SK-N-SH (cell line): ENCODE measurements around the gene TMIGD3. TPM values are rescaled to one million over a fixed set of nuclear protein-coding genes. Genes with fewer than 3 reads are reported as not detected.

Experiments used
- CTCF ChIA-PET: fragments of 300-600, 350-600 bp; formaldehyde crosslinking; extraction: SDS; loops from one replicate; lab custom pipeline; 2021; lab: Yijun Ruan, JAX
- POLR2A ChIA-PET: fragments of 350-600 bp; sonication (Branson Sonifier 250); formaldehyde crosslinking; extraction: SDS; loops from one replicate; lab custom pipeline; 2020; ENCODE audit warnings: antibody characterized with exemption, inconsistent platforms; lab: Yijun Ruan, JAX
- DNase-seq: peaks from one replicate; pipeline ENCODE4 v3.0.0; 2012
- H2AFZ ChIP-seq: fragments of 200-600 bp; sonication (generic); 2 replicates; pipeline ENCODE4 v1.8.1; 2016; ENCODE audit warnings: antibody characterized with exemption, mild to moderate bottlenecking, low read depth
- H3F3A ChIP-seq: fragments of 200-600 bp; sonication (generic); replicated peaks from 2 replicates; pipeline ENCODE3; 2016; ENCODE audit warnings: antibody characterized with exemption, mild to moderate bottlenecking; ENCODE audit not compliant: insufficient read depth
- H3K27ac ChIP-seq, 2 experiments: fragments of 200-500 bp in 1 of 2; fragments of 200-600 bp in 1 of 2; sonication (Bioruptor generic) in 1 of 2; sonication (generic), shearing (Covaris generic) in 1 of 2; 2 replicates each; pipeline versions ENCODE4 v1.5.1 to v1.6.1; 2014 to 2016; ENCODE audit warnings: low read depth in 2 of 2, inconsistent platforms in 1 of 2, low read length in 1 of 2, mild to moderate bottlenecking in 1 of 2, mixed read lengths in 1 of 2
- H3K27me3 ChIP-seq: fragments of 200-600 bp; sonication (generic), shearing (Covaris generic); 2 replicates; pipeline ENCODE4 v1.6.1; 2016; ENCODE audit warnings: mixed run types; ENCODE audit not compliant: insufficient read depth
- H3K36me3 ChIP-seq, 2 experiments: fragments of 200-500 bp in 1 of 2; fragments of 200-600 bp in 1 of 2; sonication (Bioruptor generic) in 1 of 2; sonication (generic) in 1 of 2; replicated peaks in 1 of 2; 2 replicates each; pipeline versions ENCODE3 to v1.5.1; 2014 to 2016; ENCODE audit warnings: low read length in 1 of 2, mild to moderate bottlenecking in 1 of 2; ENCODE audit not compliant: insufficient read depth in 2 of 2, control insufficient read depth in 1 of 2
- H3K4me1 ChIP-seq, 2 experiments: fragments of 200-500 bp in 1 of 2; fragments of 200-600 bp in 1 of 2; sonication (Bioruptor generic) in 1 of 2; sonication (generic), shearing (Covaris generic) in 1 of 2; 2 replicates each; pipeline versions ENCODE4 v1.5.1 to v1.6.1; 2014 to 2016; ENCODE audit warnings: low read depth in 1 of 2, low read length in 1 of 2, mixed run types in 1 of 2; ENCODE audit not compliant: insufficient read depth in 2 of 2, control insufficient read depth in 1 of 2
- H3K4me2 ChIP-seq: fragments of 200-600 bp; sonication (generic), shearing (Covaris generic); 2 replicates; pipeline ENCODE4 v1.6.1; 2017; ENCODE audit warnings: mixed run types
- H3K4me3 ChIP-seq, 2 experiments: fragments of 200-500 bp in 1 of 2; fragments of 200-600 bp in 1 of 2; sonication (Bioruptor generic) in 1 of 2; sonication (generic), shearing (Covaris generic) in 1 of 2; 2 replicates each; pipeline versions ENCODE4 v1.5.1 to v1.8.1; 2014 to 2016; ENCODE audit warnings: low read depth in 2 of 2, inconsistent platforms in 1 of 2, low read length in 1 of 2, mild to moderate bottlenecking in 1 of 2, mixed read lengths in 1 of 2, moderate library complexity in 1 of 2
- H3K79me2 ChIP-seq: fragments of 200-600 bp; sonication (generic); 2 replicates; pipeline ENCODE4 v1.8.1; 2017; ENCODE audit warnings: mild to moderate bottlenecking; ENCODE audit not compliant: insufficient read depth
- H3K9ac ChIP-seq: fragments of 200-600 bp; sonication (generic); 2 replicates; pipeline ENCODE4 v1.6.1; 2017; ENCODE audit warnings: mixed run types
- H3K9me2 ChIP-seq: fragments of 200-600 bp; sonication (generic); 2 replicates; pipeline ENCODE4 v1.6.1; 2017; ENCODE audit warnings: mixed run types
- H3K9me3 ChIP-seq: fragments of 200-600 bp; sonication (generic); 2 replicates; pipeline ENCODE4 v1.6.1; 2017; ENCODE audit warnings: mixed run types, mild to moderate bottlenecking, moderate library complexity
- H4K20me1 ChIP-seq: fragments of 200-600 bp; sonication (generic); 2 replicates; pipeline ENCODE4 v1.6.1; 2017; ENCODE audit warnings: mild to moderate bottlenecking, mixed run types; ENCODE audit not compliant: insufficient read depth
- EP300 ChIP-seq, 2 experiments: IDR thresholded peaks; 2 replicates each; pipeline versions ENCODE4 v1.4.0 to v1.6.1; 2012; ENCODE audit warnings: borderline replicate concordance in 1 of 2, low read depth in 1 of 2, low read length in 1 of 2
- FOXJ3 ChIP-seq: sonication (generic); formaldehyde crosslinking; IDR thresholded peaks from 2 replicates; pipeline ENCODE4 v1.5.1; 2020; ENCODE audit warnings: mild to moderate bottlenecking, missing genetic modification reagents
- GATA2 ChIP-seq: sonication (generic); formaldehyde crosslinking; IDR thresholded peaks from 2 replicates; pipeline ENCODE4 v1.5.0; 2020; ENCODE audit warnings: mild to moderate bottlenecking, missing genetic modification reagents
- IRF3 ChIP-seq: fragments of 150-350 bp; IDR thresholded peaks from 2 replicates; pipeline ENCODE4 v1.6.1; 2016; ENCODE audit warnings: mild to moderate bottlenecking, low read depth, low read length
- MEF2A ChIP-seq: IDR thresholded peaks from 2 replicates; pipeline ENCODE4 v1.4.0; 2012; ENCODE audit warnings: low read depth, borderline replicate concordance
- POLR2AphosphoS5 ChIP-seq: IDR thresholded peaks from 2 replicates; pipeline ENCODE4 v1.6.1; 2012; ENCODE audit warnings: low read depth, low read length
- RCOR1 ChIP-seq: fragments of 150-350 bp; IDR thresholded peaks from 2 replicates; pipeline ENCODE4 v1.6.1; 2017; ENCODE audit warnings: antibody characterized with exemption, low read length
- RXRA ChIP-seq: IDR thresholded peaks from 2 replicates; pipeline ENCODE4 v1.4.0; 2012; ENCODE audit warnings: low read depth, mild to moderate bottlenecking, borderline replicate concordance
- TCF12 ChIP-seq: IDR thresholded peaks from 2 replicates; pipeline ENCODE4 v1.4.0; 2012
- TEAD4 ChIP-seq: IDR thresholded peaks from 2 replicates; pipeline ENCODE4 v1.4.0; 2012; ENCODE audit warnings: mild to moderate bottlenecking, borderline replicate concordance; ENCODE audit not compliant: insufficient read depth
- ZBTB33 ChIP-seq: IDR thresholded peaks from 2 replicates; pipeline ENCODE4 v1.4.0; 2012; ENCODE audit warnings: low read depth, borderline replicate concordance
- polyA plus RNA-seq, 3 experiments: library from polyadenylated mRNA; depleted of rRNA; stranded (reverse); fragments of >200 nt; gene quantifications; 2 replicates each; pipeline ENCODE4 v1.2.3, GENCODE V29; 2012

The TMIGD3 gene
- polyA plus RNA-seq, 1 of the 3 experiments (the other 2 are of a cell fraction), result not detected

- no peak for TF ChIP-seq IRF3
- TF ChIP-seq, all 33 proteins: peak for 0
Observed at GRCh38 chr1:111469539-111469938, 33.9 kb downstream of the TMIGD3 start (continued).

- no peak overlapping the region for H3K9ac ChIP-seq
Observed at GRCh38 chr1:111468717-111469100, 34.7 kb downstream of the TMIGD3 start.

More at GRCh38 chr1:111468717-111469100, 34.7 kb downstream of the TMIGD3 start:
- Histone ChIP-seq H3K4me3 (no peak overlapping the region), H3K36me3 (peaks cover 13% of the 10 kb centered on the region in 2 experiments), H4K20me1 (no peaks in the 10 kb centered on the region), H3K27me3 (no peaks in the 10 kb centered on the region), H3K27ac (no peak overlapping the region), H3K79me2 (no peaks in the 10 kb centered on the region), H2AFZ (no peak overlapping the region), H3K9me2 (no peaks in the 10 kb centered on the region), H3F3A (no peaks in the 10 kb centered on the region), H3K4me2 (no peak overlapping the region), H3K4me1 (no peaks in the 10 kb centered on the region), H3K9me3 (no peaks in the 10 kb centered on the region)
- ChIA-PET POLR2A (no interaction called here), CTCF (interaction anchor here (0.5 to 1.6 kb wide), 2 partner anchors 40 to 287 kb away, joined by 4 to 6 read pairs; partner anchors contain the start of gene DDX20)
- no peak for DNase-seq
- TF ChIP-seq POLR2AphosphoS5 (no peak), TCF12 (no peak), ZBTB33 (no peak), IRF3 (no peak), RCOR1 (no peak), MEF2A (no peak), FOXJ3 (CRISPR knock-in tag) (no peak), TEAD4 (no peak), EP300 (IDR thresholded peaks at IDR 0.05; ENCODE audit: borderline replicate concordance in 1 of 2, low read depth in 1 of 2, low read length in 1 of 2) (no peak), GATA2 (CRISPR knock-in tag) (no peak), RXRA (no peak)
